ENCODE data around the gene EEF2. TPM values are rescaled to one million over a fixed set of nuclear protein-coding genes. Genes with fewer than 3 reads are reported as not detected.

EEF2 gene
- total and polyA plus RNA-seq, 2 donors (not counting 1 experiment from before 2014, with no cell fraction given): 1,449 to 3,167 TPM

GRCh38 chr19:4013886-4014540 is 28.8 kb upstream of the EEF2 start:
- Histone ChIP-seq H2AFZ (ENCODE audit: insufficient read depth, low read depth, low read length, poor library complexity, severe bottlenecking) (no peak overlapping the region), H3K79me2 (ENCODE audit: control insufficient read depth, insufficient read depth, low read length) (peaks cover 98% of the 10 kb centered on the region), H3K27ac (ENCODE audit: low read length in 2 of 2) (no peak overlapping the region), H4K20me1 (ENCODE audit: control insufficient read depth, insufficient read depth, low read length, poor library complexity, severe bottlenecking) (peaks cover 100% of the 10 kb centered on the region), H3K27me3 (replicated peaks in 1 of 4; ENCODE audit: control extremely low read depth in 1 of 4, control insufficient read depth in 3 of 4, insufficient read depth in 4 of 4, low read length in 3 of 4) (no peaks in the 10 kb centered on the region), H3K36me3 (replicated peaks in 1 of 2; ENCODE audit: control extremely low read depth in 1 of 2, control insufficient read depth in 1 of 2, extremely low read depth in 1 of 2, insufficient read depth in 2 of 2, low read length in 1 of 2) (peaks cover 0 to 46% of the 10 kb centered on the region in 2 experiments), H3K9ac (ENCODE audit: low read length) (no peak overlapping the region), H3K4me2 (replicated peaks; ENCODE audit: low read depth, low read length, poor library complexity, severe bottlenecking) (no peak overlapping the region), H3K9me3 (ENCODE audit: control extremely low read depth in 1 of 3, control insufficient read depth in 2 of 3, insufficient read depth in 1 of 3, low read length in 2 of 3) (peaks cover 0 to 3% (median 0%) of the 10 kb centered on the region in 3 donors), H3K4me1 (ENCODE audit: control insufficient read depth in 2 of 2, insufficient read depth in 2 of 2, low read length in 2 of 2) (peaks cover 7 to 15% of the 10 kb centered on the region in 2 donors), H3K4me3 (ENCODE audit: control extremely low read depth in 1 of 5, extremely low read depth in 1 of 5, insufficient read depth in 1 of 5, low read depth in 2 of 5, low read length in 4 of 5) (no peak overlapping the region)
- Mint-ChIP-seq H3K27ac (no peak overlapping the region), H3K27me3 (no peaks in the 10 kb centered on the region), H3K4me1 (peaks cover 33% of the 10 kb centered on the region), H3K9me3 (ENCODE audit: insufficient read depth) (no peaks in the 10 kb centered on the region), H3K4me3 (no peak overlapping the region)
- intact Hi-C loops (cut with micrococcal nuclease): no loop called here
- TF ChIP-seq CTCF (IDR thresholded peaks at IDR 0.05) (no peak), EZH2 (IDR thresholded peaks at IDR 0.05; ENCODE audit: borderline replicate concordance, insufficient read depth, low read depth, low read length, poor library complexity, severe bottlenecking) (no peak)
- 99% methylated on average over 20 of the region's 20 CpGs for WGBS (ENCODE audit: insufficient coverage)
- ATAC-seq (ENCODE audit: low read depth): no peak
- ChIA-PET POLR2A (no interaction called here), CTCF (no interaction called here)
- no peak for DNase-seq

- H3K36me3 ChIP-seq (replicated peaks in 1 of 2; ENCODE audit: control extremely low read depth in 1 of 2, control insufficient read depth in 1 of 2, extremely low read depth in 1 of 2, insufficient read depth in 2 of 2, low read length in 1 of 2): peaks cover 0 to 42% of the 10 kb centered on the region in 2 experiments
- TF ChIP-seq EZH2 (IDR thresholded peaks at IDR 0.05; ENCODE audit: borderline replicate concordance, insufficient read depth, low read depth, low read length, poor library complexity, severe bottlenecking) (no peak), CTCF (IDR thresholded peaks at IDR 0.05) (no peak)
- 98% methylated on average over 33 of the region's 33 CpGs for WGBS (ENCODE audit: insufficient coverage)
- ATAC-seq (ENCODE audit: low read depth) (no peak), DNase-seq (no peak)
- H2AFZ ChIP-seq (ENCODE audit: insufficient read depth, low read depth, low read length, poor library complexity, severe bottlenecking): no peak overlapping the region
- Mint-ChIP-seq H3K27ac (no peak overlapping the region), H3K4me3 (no peak overlapping the region), H3K4me1 (peaks cover 37% of the 10 kb centered on the region), H3K9me3 (ENCODE audit: insufficient read depth) (no peaks in the 10 kb centered on the region), H3K27me3 (no peaks in the 10 kb centered on the region)
- no peaks in the 10 kb centered on the region for H3K27me3 ChIP-seq (replicated peaks in 1 of 4; ENCODE audit: control extremely low read depth in 1 of 4, control insufficient read depth in 3 of 4, insufficient read depth in 4 of 4, low read length in 3 of 4)
- no peak overlapping the region for H3K27ac ChIP-seq (ENCODE audit: low read length in 2 of 2)
- peaks cover 14 to 24% of the 10 kb centered on the region in 2 donors for H3K4me1 ChIP-seq (ENCODE audit: control insufficient read depth in 2 of 2, insufficient read depth in 2 of 2, low read length in 2 of 2)
- H3K79me2 ChIP-seq (ENCODE audit: control insufficient read depth, insufficient read depth, low read length): peaks cover 98% of the 10 kb centered on the region
- peaks cover 100% of the 10 kb centered on the region for H4K20me1 ChIP-seq (ENCODE audit: control insufficient read depth, insufficient read depth, low read length, poor library complexity, severe bottlenecking)
- POLR2A ChIA-PET: no interaction called here
- intact Hi-C loops (cut with micrococcal nuclease): no loop called here
- no peak overlapping the region for H3K4me2 ChIP-seq (replicated peaks; ENCODE audit: low read depth, low read length, poor library complexity, severe bottlenecking)
- no peak overlapping the region for H3K9ac ChIP-seq (ENCODE audit: low read length)
- H3K4me3 ChIP-seq (ENCODE audit: control extremely low read depth in 1 of 5, extremely low read depth in 1 of 5, insufficient read depth in 1 of 5, low read depth in 2 of 5, low read length in 4 of 5): no peak overlapping the region
- H3K9me3 ChIP-seq (ENCODE audit: control extremely low read depth in 1 of 3, control insufficient read depth in 2 of 3, insufficient read depth in 1 of 3, low read length in 2 of 3): peaks cover 0 to 3% (median 0%) of the 10 kb centered on the region in 3 donors
- CTCF ChIA-PET: interaction anchor here (0.6 kb wide), 1 partner anchor 10 kb away, joined by 7 read pairs; no protein-coding TSS in a partner anchor
These were observed 27.8 kb upstream of the EEF2 start for GRCh38 chr19:4012975-4013634.
